ENCODE measurements around the gene ZNF23.

Gene ZNF23

DNA sequence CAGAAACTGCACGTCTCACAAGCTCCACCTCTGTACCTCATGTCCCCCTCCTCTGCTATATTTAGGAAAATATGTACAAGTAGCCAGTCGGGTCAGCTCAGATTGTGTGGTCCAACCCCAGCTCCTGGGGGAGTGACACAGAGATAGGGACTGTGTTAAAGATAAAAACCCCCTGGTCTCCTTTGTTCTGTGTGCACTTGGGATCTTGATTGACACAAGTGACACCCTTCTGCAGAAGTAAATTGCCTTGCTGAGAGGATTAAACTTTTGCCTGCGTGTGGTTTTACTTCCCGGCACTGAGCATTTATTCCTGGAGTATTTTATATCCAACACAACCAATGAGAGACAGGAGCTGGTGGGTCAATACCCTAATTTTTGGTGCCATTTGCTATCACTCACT, 57.7 kb downstream of the ZNF23 start:
- POLR2A ChIA-PET (ENCODE audit: low non-redundant PET), result no interaction called here
- no peak overlapping the region for H3K27ac ChIP-seq
- TF ChIP-seq, protein P1, sequence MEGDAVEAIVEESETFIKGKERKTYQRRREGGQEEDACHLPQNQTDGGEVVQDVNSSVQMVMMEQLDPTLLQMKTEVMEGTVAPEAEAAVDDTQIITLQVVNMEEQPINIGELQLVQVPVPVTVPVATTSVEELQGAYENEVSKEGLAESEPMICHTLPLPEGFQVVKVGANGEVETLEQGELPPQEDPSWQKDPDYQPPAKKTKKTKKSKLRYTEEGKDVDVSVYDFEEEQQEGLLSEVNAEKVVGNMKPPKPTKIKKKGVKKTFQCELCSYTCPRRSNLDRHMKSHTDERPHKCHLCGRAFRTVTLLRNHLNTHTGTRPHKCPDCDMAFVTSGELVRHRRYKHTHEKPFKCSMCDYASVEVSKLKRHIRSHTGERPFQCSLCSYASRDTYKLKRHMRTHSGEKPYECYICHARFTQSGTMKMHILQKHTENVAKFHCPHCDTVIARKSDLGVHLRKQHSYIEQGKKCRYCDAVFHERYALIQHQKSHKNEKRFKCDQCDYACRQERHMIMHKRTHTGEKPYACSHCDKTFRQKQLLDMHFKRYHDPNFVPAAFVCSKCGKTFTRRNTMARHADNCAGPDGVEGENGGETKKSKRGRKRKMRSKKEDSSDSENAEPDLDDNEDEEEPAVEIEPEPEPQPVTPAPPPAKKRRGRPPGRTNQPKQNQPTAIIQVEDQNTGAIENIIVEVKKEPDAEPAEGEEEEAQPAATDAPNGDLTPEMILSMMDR (conservative IDR thresholded peaks at IDR 0.05; ENCODE audit: low read depth), result no peak
- CTCF ChIA-PET, result interaction anchor here (1.7 kb wide), 1 partner anchor 8 kb away, joined by 5 read pairs; no protein-coding TSS in a partner anchor
- DNase-seq (ENCODE audit: low spot score), result no peak

DNA sequence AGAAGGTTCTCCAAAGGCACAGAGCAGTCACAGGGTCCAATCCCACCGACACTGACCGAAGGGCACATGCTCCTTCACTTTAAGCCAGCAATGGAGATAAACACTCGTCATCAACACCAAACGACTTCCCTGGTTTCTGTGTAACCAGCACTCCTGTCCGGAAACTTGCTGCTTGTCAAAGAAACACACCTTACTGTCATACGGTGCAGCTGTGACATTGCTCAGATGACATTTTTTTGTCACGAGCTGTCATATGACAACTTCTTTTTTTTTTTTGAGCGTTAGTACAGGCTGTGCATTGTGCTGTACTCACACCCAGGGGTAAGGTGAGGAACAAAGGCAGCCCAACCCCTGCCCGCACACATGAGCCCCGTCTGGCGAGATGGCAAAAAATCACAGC, 59.4 kb downstream of the ZNF23 start:
- ChIA-PET CTCF (interaction anchor here (1.7 kb wide), 1 partner anchor 10 kb away, joined by 5 read pairs; no protein-coding TSS in a partner anchor), POLR2A (ENCODE audit: low non-redundant PET) (no interaction called here)
- no peak overlapping the region for H3K27ac ChIP-seq
- no peak for DNase-seq (ENCODE audit: low spot score)
- TF ChIP-seq, protein P1 (conservative IDR thresholded peaks at IDR 0.05; ENCODE audit: low read depth), result no peak

- ChIA-PET POLR2A (ENCODE audit: low non-redundant PET) (no interaction called here), CTCF (no interaction called here)
- TF ChIP-seq, protein P1 (conservative IDR thresholded peaks at IDR 0.05; ENCODE audit: low read depth), result no peak
- DNase-seq (ENCODE audit: low spot score), result no peak
- no peak overlapping the region for H3K27ac ChIP-seq
These were observed 60.0 kb downstream of the ZNF23 start for GRCh38 chr16:71402007-71402406.

DNA sequence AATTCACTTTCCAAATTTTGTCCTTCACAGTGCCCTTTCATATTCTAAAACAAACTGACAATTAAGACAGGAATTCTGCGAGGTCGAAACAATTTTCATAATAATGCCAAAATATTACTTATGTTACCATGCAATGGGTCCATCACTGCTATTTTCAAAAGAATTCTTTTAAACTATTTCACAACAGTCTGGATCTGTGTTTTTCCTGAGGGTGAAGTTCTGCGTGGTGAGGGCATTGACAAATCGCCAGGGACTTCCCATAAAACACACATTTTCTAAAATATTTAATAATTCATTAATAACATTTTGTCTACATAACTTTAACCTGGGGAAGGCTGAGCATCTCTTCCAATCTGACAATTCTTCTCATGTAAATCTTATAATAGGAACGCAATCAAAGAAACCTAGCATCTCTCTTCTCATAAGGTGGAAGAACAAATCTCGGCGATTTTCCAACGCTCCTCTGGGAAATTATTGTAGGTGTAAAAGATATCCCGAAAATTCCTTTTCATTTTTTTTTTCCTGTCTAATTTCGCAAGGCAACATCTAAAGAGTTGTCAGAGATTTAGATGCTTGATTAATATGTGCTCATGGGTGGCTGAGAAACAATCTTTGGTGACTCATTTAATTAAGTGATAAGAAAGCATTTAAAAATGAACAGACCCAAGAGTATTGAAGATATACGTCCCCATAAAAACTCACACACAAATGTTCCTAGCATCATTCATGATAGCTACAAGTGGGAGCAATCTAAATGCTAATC, 62.1 kb downstream of the ZNF23 start:
- DNase-seq (ENCODE audit: low spot score), result no peak
- ChIA-PET POLR2A (ENCODE audit: low non-redundant PET) (no interaction called here), CTCF (interaction anchor here (1.4 kb wide), 1 partner anchor 12 kb away, joined by 8 read pairs; no protein-coding TSS in a partner anchor)
- TF ChIP-seq, protein P1 (conservative IDR thresholded peaks at IDR 0.05; ENCODE audit: low read depth), result no peak
- H3K27ac ChIP-seq, result no peak overlapping the region
